Epidermal melanocyte (primary cell): ENCODE data around the gene CBX1.
"Not testable (repeated sequence)": the region's sequence is repeated elsewhere in the genome, so short reads cannot be mapped to it uniquely, and the experiment has no call there.

ENCODE experiments used
- DNase-seq: peaks from one replicate; pipeline ENCODE4 v3.0.0; 2011; ENCODE audit warnings: low spot score; ENCODE audit not compliant: insufficient read length

Gene CBX1

GRCh38 chr17:48074322-48075081, 26.8 kb downstream of the CBX1 start:
- peak; percentile 53 for DNase-seq

- DNase-seq, result not testable (repeated sequence)
These were observed 27.6 kb downstream of the CBX1 start for GRCh38 chr17:48073566-48074094.

DNA sequence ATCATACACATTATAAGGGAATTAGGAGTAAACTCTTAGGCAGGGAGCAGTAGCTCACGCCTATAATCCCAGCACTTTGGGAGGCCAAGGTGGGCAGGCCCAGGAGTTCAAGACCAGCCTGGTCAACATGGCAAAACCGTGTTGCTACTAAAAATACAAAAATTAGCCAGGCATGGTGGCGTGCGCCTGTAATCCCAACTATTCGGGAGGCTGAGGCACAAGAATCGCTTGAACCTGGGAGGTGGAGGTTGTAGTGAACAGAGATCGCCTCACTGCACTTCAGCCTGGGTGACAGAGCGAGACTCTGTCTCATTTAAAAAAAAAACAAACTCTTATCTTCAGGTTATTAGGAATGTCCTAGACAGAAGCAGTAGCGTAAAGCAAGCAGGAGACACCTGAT, 28.5 kb downstream of the CBX1 start:
- DNase-seq, result not testable (repeated sequence)

GRCh38 chr17:48071654-48072053, 29.6 kb downstream of the CBX1 start:
- no peak for DNase-seq

DNA sequence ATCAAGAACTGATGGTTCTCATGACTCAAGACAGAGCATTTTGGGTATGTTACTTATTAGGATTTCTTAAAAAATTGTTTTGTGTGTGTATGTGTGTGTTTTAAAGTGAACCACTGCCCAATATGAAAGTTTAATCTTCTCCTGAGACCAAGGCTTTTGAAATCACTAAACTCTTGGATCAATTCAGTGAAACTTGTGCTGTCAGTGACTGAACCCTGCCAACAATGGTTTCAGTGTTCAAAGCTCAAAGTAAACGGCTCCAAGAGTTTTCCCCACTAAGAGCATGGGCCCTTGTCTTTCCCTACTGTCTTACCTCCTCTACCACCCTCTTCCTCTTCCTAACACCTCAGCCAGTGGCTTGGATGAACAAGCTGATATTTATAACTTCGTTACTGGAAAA, 31.1 kb downstream of the CBX1 start:
- no peak for DNase-seq

DNA sequence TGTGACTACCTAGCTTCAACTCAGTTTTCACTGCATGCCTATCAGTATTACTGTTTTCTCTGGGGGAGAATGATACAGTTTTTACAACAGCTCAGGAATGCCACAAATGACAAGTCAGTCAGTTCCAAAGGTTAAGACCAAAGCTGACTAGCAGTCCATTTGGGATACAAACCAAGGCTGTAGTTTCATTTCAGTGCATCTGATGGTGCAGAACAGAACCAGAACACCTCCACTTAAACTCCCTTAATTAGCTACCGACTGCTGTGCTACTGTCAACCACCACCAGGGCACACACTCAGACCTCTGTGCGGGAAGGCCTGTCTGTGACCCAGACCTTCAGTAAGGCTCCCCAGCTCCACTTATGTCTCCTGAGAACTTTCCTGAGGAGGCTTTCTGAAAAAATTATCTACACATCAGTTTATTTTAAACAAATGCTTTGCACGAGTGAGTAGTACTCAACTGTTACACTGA, 32.8 kb downstream of the CBX1 start:
- DNase-seq, result no peak

GRCh38 chr17:48067808-48068207, 33.5 kb downstream of the CBX1 start:
- DNase-seq, result not testable (repeated sequence)

- DNase-seq, result no peak
These were observed 34.0 kb downstream of the CBX1 start for GRCh38 chr17:48067245-48067644.

GRCh38 chr17:48066656-48067055, 34.6 kb downstream of the CBX1 start:
- no peak for DNase-seq

GRCh38 chr17:48066192-48066591, 35.1 kb downstream of the CBX1 start:
- DNase-seq, result no peak

DNA sequence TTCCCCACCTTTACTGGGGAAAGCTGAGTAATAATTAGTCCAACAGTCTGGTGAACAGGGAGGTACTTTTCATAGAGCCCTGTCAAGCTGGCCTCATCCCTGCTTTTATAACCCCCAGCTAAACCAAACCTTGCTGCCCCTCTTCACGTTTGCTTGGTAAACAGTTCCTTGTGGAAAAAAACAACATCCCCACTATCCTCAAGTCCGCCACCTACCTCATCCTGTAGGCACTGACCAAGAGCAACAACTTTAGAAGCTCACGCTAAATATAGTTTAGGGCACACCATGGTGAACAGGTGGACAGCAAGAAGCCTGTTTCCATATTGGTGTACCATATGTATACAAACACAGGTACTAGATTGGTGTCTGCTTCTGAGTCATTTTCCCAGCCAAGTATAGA, 36.6 kb downstream of the CBX1 start:
- DNase-seq, result no peak

GRCh38 chr17:48062273-48062672, 39.0 kb downstream of the CBX1 start:
- no peak for DNase-seq

- DNase-seq, result no peak
These were observed 41.0 kb downstream of the CBX1 start for GRCh38 chr17:48060249-48060648.

GRCh38 chr17:48059125-48059668, 42.1 kb downstream of the CBX1 start:
- DNase-seq, result no peak

- no peak for DNase-seq
These were observed 42.7 kb downstream of the CBX1 start for GRCh38 chr17:48058393-48059124.

GRCh38 chr17:48057626-48058025, 43.7 kb downstream of the CBX1 start:
- DNase-seq, result no peak

GRCh38 chr17:48056879-48057278, 44.4 kb downstream of the CBX1 start:
- no peak for DNase-seq

GRCh38 chr17:48056246-48056745, 45.0 kb downstream of the CBX1 start:
- DNase-seq, result no peak

DNA sequence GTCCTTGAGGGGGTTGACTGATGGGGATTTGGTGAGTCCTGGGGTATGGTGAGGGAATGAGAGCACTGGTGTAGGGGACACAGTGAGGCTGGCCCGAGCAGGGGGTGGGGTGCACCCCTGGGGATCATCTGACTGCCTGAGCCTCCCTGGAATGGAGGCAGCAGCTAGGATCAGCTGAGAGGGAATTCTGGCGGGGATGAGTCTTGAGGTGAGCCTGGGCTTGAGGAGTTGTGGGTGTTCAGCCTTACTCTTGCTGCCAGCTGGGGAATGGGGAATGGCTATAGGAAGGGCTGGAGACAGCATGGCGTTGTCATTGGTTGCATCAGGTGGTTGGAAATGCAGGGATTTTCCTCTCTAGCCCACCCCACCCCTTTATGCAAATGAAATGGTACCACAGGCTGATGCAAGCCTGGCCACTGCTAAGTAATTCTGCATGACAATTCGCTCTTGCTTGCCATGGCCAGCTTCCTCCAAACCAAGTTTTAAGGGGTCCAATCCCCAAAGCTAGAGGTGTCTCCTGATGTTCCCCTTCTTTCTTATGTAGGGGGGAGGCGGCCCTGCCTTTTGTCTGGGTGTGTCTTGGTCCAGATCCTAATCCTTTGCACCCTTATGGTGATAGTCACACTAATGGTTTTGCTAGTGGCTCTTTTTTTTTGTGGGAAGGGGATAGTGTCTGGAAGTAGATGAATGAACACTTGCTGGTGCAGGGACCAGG, 45.6 kb downstream of the CBX1 start:
- DNase-seq, result no peak

- peak; percentile 38 for DNase-seq
These were observed 46.8 kb downstream of the CBX1 start for GRCh38 chr17:48054238-48055185.
